SK-N-SH (cell line): ENCODE results near the gene CREB3. TPM values are rescaled to one million over a fixed set of nuclear protein-coding genes. Genes with fewer than 3 reads are reported as not detected.

ENCODE experiments used
- CTCF ChIA-PET: fragments of 300-600, 350-600 bp; formaldehyde crosslinking; extraction: SDS; loops from one replicate; lab custom pipeline; 2021; lab: Yijun Ruan, JAX
- POLR2A ChIA-PET: fragments of 350-600 bp; sonication (Branson Sonifier 250); formaldehyde crosslinking; extraction: SDS; loops from one replicate; lab custom pipeline; 2020; ENCODE audit warnings: antibody characterized with exemption, inconsistent platforms; lab: Yijun Ruan, JAX
- DNase-seq: peaks from one replicate; pipeline ENCODE4 v3.0.0; 2012
- H2AFZ ChIP-seq: fragments of 200-600 bp; sonication (generic); 2 replicates; pipeline ENCODE4 v1.8.1; 2016; ENCODE audit warnings: antibody characterized with exemption, mild to moderate bottlenecking, low read depth
- H3F3A ChIP-seq: fragments of 200-600 bp; sonication (generic); replicated peaks from 2 replicates; pipeline ENCODE3; 2016; ENCODE audit warnings: antibody characterized with exemption, mild to moderate bottlenecking; ENCODE audit not compliant: insufficient read depth
- H3K27ac ChIP-seq, 2 experiments: fragments of 200-500 bp in 1 of 2; fragments of 200-600 bp in 1 of 2; sonication (Bioruptor generic) in 1 of 2; sonication (generic), shearing (Covaris generic) in 1 of 2; 2 replicates each; pipeline versions ENCODE4 v1.5.1 to v1.6.1; 2014 to 2016; ENCODE audit warnings: low read depth in 2 of 2, inconsistent platforms in 1 of 2, low read length in 1 of 2, mild to moderate bottlenecking in 1 of 2, mixed read lengths in 1 of 2
- H3K27me3 ChIP-seq: fragments of 200-600 bp; sonication (generic), shearing (Covaris generic); 2 replicates; pipeline ENCODE4 v1.6.1; 2016; ENCODE audit warnings: mixed run types; ENCODE audit not compliant: insufficient read depth
- H3K36me3 ChIP-seq, 2 experiments: fragments of 200-500 bp in 1 of 2; fragments of 200-600 bp in 1 of 2; sonication (Bioruptor generic) in 1 of 2; sonication (generic) in 1 of 2; replicated peaks in 1 of 2; 2 replicates each; pipeline versions ENCODE3 to v1.5.1; 2014 to 2016; ENCODE audit warnings: low read length in 1 of 2, mild to moderate bottlenecking in 1 of 2; ENCODE audit not compliant: insufficient read depth in 2 of 2, control insufficient read depth in 1 of 2
- H3K4me1 ChIP-seq, 2 experiments: fragments of 200-500 bp in 1 of 2; fragments of 200-600 bp in 1 of 2; sonication (Bioruptor generic) in 1 of 2; sonication (generic), shearing (Covaris generic) in 1 of 2; 2 replicates each; pipeline versions ENCODE4 v1.5.1 to v1.6.1; 2014 to 2016; ENCODE audit warnings: low read depth in 1 of 2, low read length in 1 of 2, mixed run types in 1 of 2; ENCODE audit not compliant: insufficient read depth in 2 of 2, control insufficient read depth in 1 of 2
- H3K4me2 ChIP-seq: fragments of 200-600 bp; sonication (generic), shearing (Covaris generic); 2 replicates; pipeline ENCODE4 v1.6.1; 2017; ENCODE audit warnings: mixed run types
- H3K4me3 ChIP-seq, 2 experiments: fragments of 200-500 bp in 1 of 2; fragments of 200-600 bp in 1 of 2; sonication (Bioruptor generic) in 1 of 2; sonication (generic), shearing (Covaris generic) in 1 of 2; 2 replicates each; pipeline versions ENCODE4 v1.5.1 to v1.8.1; 2014 to 2016; ENCODE audit warnings: low read depth in 2 of 2, inconsistent platforms in 1 of 2, low read length in 1 of 2, mild to moderate bottlenecking in 1 of 2, mixed read lengths in 1 of 2, moderate library complexity in 1 of 2
- H3K79me2 ChIP-seq: fragments of 200-600 bp; sonication (generic); 2 replicates; pipeline ENCODE4 v1.8.1; 2017; ENCODE audit warnings: mild to moderate bottlenecking; ENCODE audit not compliant: insufficient read depth
- H3K9ac ChIP-seq: fragments of 200-600 bp; sonication (generic); 2 replicates; pipeline ENCODE4 v1.6.1; 2017; ENCODE audit warnings: mixed run types
- H3K9me2 ChIP-seq: fragments of 200-600 bp; sonication (generic); 2 replicates; pipeline ENCODE4 v1.6.1; 2017; ENCODE audit warnings: mixed run types
- H3K9me3 ChIP-seq: fragments of 200-600 bp; sonication (generic); 2 replicates; pipeline ENCODE4 v1.6.1; 2017; ENCODE audit warnings: mixed run types, mild to moderate bottlenecking, moderate library complexity
- H4K20me1 ChIP-seq: fragments of 200-600 bp; sonication (generic); 2 replicates; pipeline ENCODE4 v1.6.1; 2017; ENCODE audit warnings: mild to moderate bottlenecking, mixed run types; ENCODE audit not compliant: insufficient read depth
- CTCF ChIP-seq: fragments of 200-600 bp; sonication (generic); IDR thresholded peaks from 2 replicates; pipeline ENCODE4 v1.6.1; 2017; ENCODE audit warnings: antibody characterized with exemption, mild to moderate bottlenecking, moderate library complexity
- FOXJ3 ChIP-seq: sonication (generic); formaldehyde crosslinking; IDR thresholded peaks from 2 replicates; pipeline ENCODE4 v1.5.1; 2020; ENCODE audit warnings: mild to moderate bottlenecking, missing genetic modification reagents
- FOXM1 ChIP-seq: IDR thresholded peaks from 2 replicates; pipeline ENCODE4 v1.4.0; 2012; ENCODE audit warnings: low read depth, mild to moderate bottlenecking
- GABPA ChIP-seq: IDR thresholded peaks from 2 replicates; pipeline ENCODE4 v1.4.0; 2012; ENCODE audit warnings: low read depth, mild to moderate bottlenecking
- IRF3 ChIP-seq: fragments of 150-350 bp; IDR thresholded peaks from 2 replicates; pipeline ENCODE4 v1.6.1; 2016; ENCODE audit warnings: mild to moderate bottlenecking, low read depth, low read length
- NFIC ChIP-seq: IDR thresholded peaks from 2 replicates; pipeline ENCODE4 v1.4.0; 2012; ENCODE audit warnings: borderline replicate concordance
- PBX3 ChIP-seq: IDR thresholded peaks from 2 replicates; pipeline ENCODE4; 2012
- RAD21 ChIP-seq: IDR thresholded peaks from 2 replicates; pipeline ENCODE4 v1.6.1; 2012; ENCODE audit warnings: mild to moderate bottlenecking, low read length
- RFX5 ChIP-seq: IDR thresholded peaks from 2 replicates; pipeline ENCODE4 v1.6.1; 2012; ENCODE audit warnings: mild to moderate bottlenecking, improper control_type of control experiment, low read length
- SIN3A ChIP-seq: IDR thresholded peaks from 2 replicates; pipeline ENCODE4 v1.6.1; 2012; ENCODE audit warnings: low read depth, mild to moderate bottlenecking, low read length, moderate library complexity, borderline replicate concordance
- SMC3 ChIP-seq: IDR thresholded peaks from 2 replicates; pipeline ENCODE4 v1.6.1; 2012; ENCODE audit warnings: low read depth, low read length, improper control_type of control experiment
- TAF1 ChIP-seq: IDR thresholded peaks from 2 replicates; pipeline ENCODE4 v1.6.1; 2012; ENCODE audit warnings: low read depth, mild to moderate bottlenecking, low read length, moderate library complexity, borderline replicate concordance
- TCF12 ChIP-seq: IDR thresholded peaks from 2 replicates; pipeline ENCODE4 v1.4.0; 2012
- TEAD4 ChIP-seq: IDR thresholded peaks from 2 replicates; pipeline ENCODE4 v1.4.0; 2012; ENCODE audit warnings: mild to moderate bottlenecking, borderline replicate concordance; ENCODE audit not compliant: insufficient read depth
- USF2 ChIP-seq: fragments of 150-350 bp; IDR thresholded peaks from 2 replicates; pipeline ENCODE4 v1.6.1; 2017; ENCODE audit warnings: antibody characterized with exemption, low read length, low read depth, borderline replicate concordance
- WGBS: methylation state at CpG from one replicate; pipeline ENCODE4 v1.1.6; 2017; ENCODE audit warnings: low lambda C conversion rate; 5-methylcytosine and 5-hydroxymethylcytosine counted together
- polyA plus RNA-seq, 3 experiments: library from polyadenylated mRNA; depleted of rRNA; stranded (reverse); fragments of >200 nt; gene quantifications; 2 replicates each; pipeline ENCODE4 v1.2.3, GENCODE V29; 2012

The CREB3 gene
- polyA plus RNA-seq, 1 of the 3 experiments (the other 2 are of a cell fraction): 38.6 TPM

GRCh38 chr9:35702696-35703095, 29.8 kb upstream of the CREB3 start:
- no peak overlapping the region for H3K27ac ChIP-seq
- H3K79me2 ChIP-seq: no peaks in the 10 kb centered on the region
- H3K4me3 ChIP-seq: no peak overlapping the region
- H3K4me2 ChIP-seq: no peak overlapping the region
- H3K9ac ChIP-seq: no peak overlapping the region
- no peaks in the 10 kb centered on the region for H3K9me3 ChIP-seq
- TF ChIP-seq RFX5 (no peak), FOXM1 (no peak), FOXJ3 (CRISPR knock-in tag) (no peak), SIN3A (no peak), TAF1 (no peak), SMC3 (no peak), CTCF (no peak), USF2 (no peak), TEAD4 (no peak), NFIC (no peak), RAD21 (no peak), TCF12 (no peak), PBX3 (no peak), IRF3 (no peak), GABPA (no peak)
- no peak for DNase-seq
- H3K4me1 ChIP-seq: no peaks in the 10 kb centered on the region
- H3K36me3 ChIP-seq: peaks cover 63 to 92% of the 10 kb centered on the region in 2 experiments
- H2AFZ ChIP-seq: no peak overlapping the region
- H3K9me2 ChIP-seq: no peaks in the 10 kb centered on the region
- WGBS: 98% methylated on average over 7 of the region's 7 CpGs
- H3F3A ChIP-seq: peaks cover 20% of the 10 kb centered on the region
- ChIA-PET POLR2A (no interaction called here), CTCF (interaction anchor here (1.1 to 1.4 kb wide), 2 partner anchors 29 to 56 kb away, joined by 3 read pairs; partner anchors contain the start of gene TLN1)
- H3K27me3 ChIP-seq: no peaks in the 10 kb centered on the region
- H4K20me1 ChIP-seq: no peaks in the 10 kb centered on the region
